ENCODE measurements around the gene DRICH1. TPM values are rescaled to one million over a fixed set of nuclear protein-coding genes. Genes with fewer than 3 reads are reported as not detected.

Gene DRICH1
- total RNA-seq, 1 donor = 0.36 TPM

DNA sequence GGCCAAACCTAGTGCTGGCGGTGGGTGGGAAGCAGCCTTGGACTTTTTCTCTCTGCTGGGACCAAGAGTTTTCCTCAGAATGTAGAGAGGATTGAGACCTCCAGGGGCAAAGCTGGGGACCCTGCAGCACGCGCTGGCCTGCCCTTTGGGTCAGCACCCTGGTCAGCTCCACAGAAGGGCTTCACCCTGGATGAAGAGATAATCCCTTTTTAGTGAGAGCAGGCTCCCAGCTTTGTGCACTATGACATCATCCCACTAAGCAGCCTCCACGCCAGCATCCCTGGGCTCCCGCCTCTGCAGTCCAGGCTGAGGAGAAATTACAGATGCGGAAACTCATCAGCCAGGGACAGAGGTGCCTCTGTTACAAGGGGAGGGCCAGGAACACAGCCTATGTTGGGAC lies 23.5 kb downstream of the DRICH1 start:
- no peaks in the 10 kb centered on the region for H3K9me3 ChIP-seq (ENCODE audit: low read depth, low read length)
- no peaks in the 10 kb centered on the region for H3K4me1 ChIP-seq (ENCODE audit: insufficient read depth, low read length)
- no peaks in the 10 kb centered on the region for H4K20me1 ChIP-seq (ENCODE audit: insufficient read depth, low read length)
- no peak overlapping the region for H3K4me2 ChIP-seq (ENCODE audit: insufficient read depth, low read length)
- no peak overlapping the region for H2AFZ ChIP-seq (ENCODE audit: low read length)
- no peaks in the 10 kb centered on the region for H3K36me3 ChIP-seq (ENCODE audit: insufficient read depth, low read length)
- H3K27ac ChIP-seq (ENCODE audit: low read depth, low read length) = no peak overlapping the region
- H3K4me3 ChIP-seq (ENCODE audit: insufficient read depth, low read length) = no peak overlapping the region
- TF ChIP-seq, protein P1, sequence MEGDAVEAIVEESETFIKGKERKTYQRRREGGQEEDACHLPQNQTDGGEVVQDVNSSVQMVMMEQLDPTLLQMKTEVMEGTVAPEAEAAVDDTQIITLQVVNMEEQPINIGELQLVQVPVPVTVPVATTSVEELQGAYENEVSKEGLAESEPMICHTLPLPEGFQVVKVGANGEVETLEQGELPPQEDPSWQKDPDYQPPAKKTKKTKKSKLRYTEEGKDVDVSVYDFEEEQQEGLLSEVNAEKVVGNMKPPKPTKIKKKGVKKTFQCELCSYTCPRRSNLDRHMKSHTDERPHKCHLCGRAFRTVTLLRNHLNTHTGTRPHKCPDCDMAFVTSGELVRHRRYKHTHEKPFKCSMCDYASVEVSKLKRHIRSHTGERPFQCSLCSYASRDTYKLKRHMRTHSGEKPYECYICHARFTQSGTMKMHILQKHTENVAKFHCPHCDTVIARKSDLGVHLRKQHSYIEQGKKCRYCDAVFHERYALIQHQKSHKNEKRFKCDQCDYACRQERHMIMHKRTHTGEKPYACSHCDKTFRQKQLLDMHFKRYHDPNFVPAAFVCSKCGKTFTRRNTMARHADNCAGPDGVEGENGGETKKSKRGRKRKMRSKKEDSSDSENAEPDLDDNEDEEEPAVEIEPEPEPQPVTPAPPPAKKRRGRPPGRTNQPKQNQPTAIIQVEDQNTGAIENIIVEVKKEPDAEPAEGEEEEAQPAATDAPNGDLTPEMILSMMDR (IDR thresholded peaks at IDR 0.05; ENCODE audit: extremely low read depth, low read depth, low read length) = no peak
- DNase-seq (ENCODE audit: insufficient read length, low spot score, missing footprints) = peak; percentile 89
- no peaks in the 10 kb centered on the region for H3K79me2 ChIP-seq (ENCODE audit: insufficient read depth, low read length)
- H3K27me3 ChIP-seq (ENCODE audit: insufficient read depth, low read length) = no peaks in the 10 kb centered on the region

- no peaks in the 10 kb centered on the region for H4K20me1 ChIP-seq (ENCODE audit: insufficient read depth, low read length)
- H3K4me3 ChIP-seq (ENCODE audit: insufficient read depth, low read length) = no peak overlapping the region
- no peaks in the 10 kb centered on the region for H3K79me2 ChIP-seq (ENCODE audit: insufficient read depth, low read length)
- TF ChIP-seq, protein P1 (IDR thresholded peaks at IDR 0.05; ENCODE audit: extremely low read depth, low read depth, low read length) = no peak
- H3K4me1 ChIP-seq (ENCODE audit: insufficient read depth, low read length) = no peaks in the 10 kb centered on the region
- no peaks in the 10 kb centered on the region for H3K9me3 ChIP-seq (ENCODE audit: low read depth, low read length)
- no peak overlapping the region for H3K27ac ChIP-seq (ENCODE audit: low read depth, low read length)
- no peak overlapping the region for H2AFZ ChIP-seq (ENCODE audit: low read length)
- DNase-seq (ENCODE audit: insufficient read length, low spot score, missing footprints) = no peak
- no peak overlapping the region for H3K4me2 ChIP-seq (ENCODE audit: insufficient read depth, low read length)
- H3K27me3 ChIP-seq (ENCODE audit: insufficient read depth, low read length) = no peaks in the 10 kb centered on the region
- H3K36me3 ChIP-seq (ENCODE audit: insufficient read depth, low read length) = no peaks in the 10 kb centered on the region
Observed at GRCh38 chr22:23606204-23607131, 25.7 kb downstream of the DRICH1 start.

DNA sequence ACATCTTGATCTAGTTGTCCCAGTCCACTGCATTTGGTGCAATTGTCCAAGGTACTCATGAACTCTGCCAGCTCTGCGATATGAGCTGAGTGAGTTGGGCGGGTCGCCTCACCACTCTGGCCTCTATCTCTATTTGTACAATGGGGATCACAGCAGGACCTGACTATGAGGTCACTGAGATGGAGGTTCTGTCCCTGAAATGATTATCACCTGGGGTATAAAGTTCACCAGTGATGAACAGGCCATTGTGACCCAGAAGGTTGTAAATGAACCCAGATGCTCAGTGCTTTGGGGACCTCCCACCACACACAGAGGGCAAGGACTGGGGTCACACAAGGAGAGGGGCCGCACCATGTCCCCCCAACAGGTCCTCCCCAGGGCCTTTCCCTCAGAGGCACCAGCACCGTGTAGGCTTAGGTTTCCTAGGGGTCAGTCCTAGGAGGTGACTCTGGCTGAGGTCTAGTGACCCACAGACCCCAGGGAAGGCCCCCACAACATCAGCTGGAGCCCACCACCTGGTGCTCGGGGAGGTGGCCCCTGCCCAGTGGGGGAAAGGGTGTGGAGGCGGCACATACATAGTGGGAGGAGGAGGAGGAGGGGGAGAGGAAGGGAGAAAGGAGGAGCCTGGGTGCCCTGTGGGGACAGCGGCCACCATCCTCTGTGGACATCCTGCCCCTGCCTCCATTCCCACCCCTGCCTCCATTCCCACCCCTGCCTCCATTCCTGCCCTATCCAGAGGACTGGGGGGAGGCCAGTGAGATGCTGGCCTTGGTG lies 27.0 kb downstream of the DRICH1 start:
- DNase-seq (ENCODE audit: insufficient read length, low spot score, missing footprints) = no peak
- Histone ChIP-seq H4K20me1 (ENCODE audit: insufficient read depth, low read length) (no peaks in the 10 kb centered on the region), H2AFZ (ENCODE audit: low read length) (no peak overlapping the region), H3K4me3 (ENCODE audit: insufficient read depth, low read length) (no peak overlapping the region), H3K27ac (ENCODE audit: low read depth, low read length) (no peak overlapping the region), H3K36me3 (ENCODE audit: insufficient read depth, low read length) (no peaks in the 10 kb centered on the region), H3K79me2 (ENCODE audit: insufficient read depth, low read length) (no peaks in the 10 kb centered on the region), H3K4me2 (ENCODE audit: insufficient read depth, low read length) (no peak overlapping the region), H3K27me3 (ENCODE audit: insufficient read depth, low read length) (no peaks in the 10 kb centered on the region), H3K4me1 (ENCODE audit: insufficient read depth, low read length) (no peaks in the 10 kb centered on the region), H3K9me3 (ENCODE audit: low read depth, low read length) (no peaks in the 10 kb centered on the region)
- TF ChIP-seq, protein P1 (IDR thresholded peaks at IDR 0.05; ENCODE audit: extremely low read depth, low read depth, low read length) = no peak

- H2AFZ ChIP-seq (ENCODE audit: low read length) = no peak overlapping the region
- no peak overlapping the region for H3K4me3 ChIP-seq (ENCODE audit: insufficient read depth, low read length)
- no peak overlapping the region for H3K4me2 ChIP-seq (ENCODE audit: insufficient read depth, low read length)
- no peaks in the 10 kb centered on the region for H3K36me3 ChIP-seq (ENCODE audit: insufficient read depth, low read length)
- no peaks in the 10 kb centered on the region for H3K4me1 ChIP-seq (ENCODE audit: insufficient read depth, low read length)
- H3K27me3 ChIP-seq (ENCODE audit: insufficient read depth, low read length) = no peaks in the 10 kb centered on the region
- no peak for DNase-seq (ENCODE audit: insufficient read length, low spot score, missing footprints)
- H3K79me2 ChIP-seq (ENCODE audit: insufficient read depth, low read length) = no peaks in the 10 kb centered on the region
- no peak overlapping the region for H3K27ac ChIP-seq (ENCODE audit: low read depth, low read length)
- no peaks in the 10 kb centered on the region for H4K20me1 ChIP-seq (ENCODE audit: insufficient read depth, low read length)
- H3K9me3 ChIP-seq (ENCODE audit: low read depth, low read length) = no peaks in the 10 kb centered on the region
- TF ChIP-seq, protein P1 (IDR thresholded peaks at IDR 0.05; ENCODE audit: extremely low read depth, low read depth, low read length) = no peak
Observed at GRCh38 chr22:23603266-23603665, 28.9 kb downstream of the DRICH1 start.

All from osteoblast (primary cell).